Heart left ventricle (tissue), 16 donors: Measurements from ENCODE around the gene OR1L1. TPM values are rescaled to one million over a fixed set of nuclear protein-coding genes. Genes with fewer than 3 reads are reported as not detected.
A peak's percentile ranks its signal among the peaks of the same experiment; 100 is the strongest.

Experiments
- ATAC-seq, 4 donors: fragments of 200-7000 bp; cut with Tn5 transposase; one replicate each; pipeline ENCODE4 v1.9.1; 2020 to 2022; ENCODE audit warnings: moderate library complexity in 4 of 4, mild to moderate bottlenecking in 3 of 4, moderate number of reproducible peaks in 1 of 4
- DNase-seq, 5 donors: peaks; one replicate each; pipeline ENCODE4 v3.0.0-alpha.2; 2020
- H3K27ac ChIP-seq, 12 donors: fragments of 200-600 bp; sonication (generic) in 4 of 12; one replicate each; pipeline versions ENCODE4 v1.5.0 to v1.8.0; 2016 to 2022; ENCODE audit warnings: mild to moderate bottlenecking in 2 of 12
- H3K27me3 ChIP-seq, 9 donors: fragments of 200-600 bp; sonication (generic) in 2 of 9; one replicate each; pipeline versions ENCODE4 v1.5.1 to v1.8.0; 2016 to 2022; ENCODE audit warnings: mild to moderate bottlenecking in 3 of 9
- H3K36me3 ChIP-seq, 9 donors: fragments of 200-600 bp; sonication (generic) in 2 of 9; one replicate each; pipeline versions ENCODE4 v1.5.0 to v1.8.0; 2018 to 2022; ENCODE audit warnings: mild to moderate bottlenecking in 2 of 9
- H3K4me1 ChIP-seq, 12 donors: fragments of 200-600 bp; sonication (generic) in 4 of 12; one replicate each; pipeline versions ENCODE4 v1.5.0 to v1.8.0; 2016 to 2022; ENCODE audit warnings: mild to moderate bottlenecking in 3 of 12
- H3K4me3 ChIP-seq, 12 donors: fragments of 200-600 bp; sonication (generic) in 4 of 12; one replicate each; pipeline versions ENCODE4 v1.5.0 to v1.8.0; 2017 to 2022; ENCODE audit warnings: mild to moderate bottlenecking in 9 of 12, moderate library complexity in 4 of 12
- H3K9me3 ChIP-seq, 12 donors: fragments of 200-600 bp; sonication (generic) in 4 of 12; one replicate each; pipeline versions ENCODE4 v1.5.0 to v1.8.0; 2016 to 2022; ENCODE audit warnings: mild to moderate bottlenecking in 1 of 12
- POLR2A ChIP-seq, 2 donors: fragments of 450-650 bp; IDR thresholded peaks; one replicate each; pipeline ENCODE4 v1.6.1; 2017; ENCODE audit warnings: antibody characterized with exemption in 2 of 2, mild to moderate bottlenecking in 2 of 2, moderate library complexity in 2 of 2
- WGBS, 4 donors: extraction: QIAGEN DNeasy Blood & Tissue Kit in 2 of 4; methylation state at CpG; one replicate each; pipeline versions ENCODE4 v1.1.5 to v1.1.7; 2013 to 2018; 5-methylcytosine and 5-hydroxymethylcytosine counted together
- intact Hi-C, 10 donors: fragments of 100-400 bp; cut with DNase I; formaldehyde crosslinking; loops; one replicate each; pipeline versions ENCODE4 v1.11.1 to v1.14.2; 2022
- polyA plus RNA-seq, 2 donors: library from polyadenylated mRNA; stranded (reverse); fragments of 200-250 nt; gene quantifications; one replicate each; pipeline ENCODE4 v1.2.3, GENCODE V29; 2013
- total RNA-seq, 9 donors: library from RNA; depleted of rRNA in 2 of 9; stranded (reverse); fragments of >200 nt in 2 of 9; fragmentation: NEBNext Ultra II Directional in 3 of 9; extraction: Animal tissue kit (Norgen Biotek cat#: 25700) in 3 of 9; gene quantifications; one replicate each; pipeline versions ENCODE4 v1.1.0 to v1.2.4, GENCODE V29; 2016 to 2023
- TF ChIP-seq, protein P1 (sequence below), 12 donors: fragments of 200-600 bp; sonication (generic) in 4 of 12; IDR thresholded peaks; one replicate each; pipeline versions ENCODE4 v1.5.0 to v1.8.0; 2018 to 2022; ENCODE audit warnings: antibody characterized with exemption in 12 of 12, mild to moderate bottlenecking in 5 of 12
- donor health status: ischemic (EF 13 %, LVEDD 7.1; RV severe dilation, severe dysfunction).
- donor health status: healthy with polysubstance abuse.
- donor health status: DM: no; HTN: yes; CAD: no.
- donor health status: DM: no; HTN: no; CAD: no.
- donor health status: ischemic (EF 25% LVEDD 6.9; RV normal size, moderate dysfunction).
- donor health status: ischemic (EF 25% LVEDD 5.7; RV mildly dilated, moderate dysfunction).
- donor health status: healthy.
- donor health status: DM: yes; HTN: yes; CAD: no.
- donor health status: ischemic (EF 35%, LVEDD 5.7; RV mildly dilated, moderate dysfunction).
- donor health status: nonischemic (EF 11% LVEDD 7.7; RV severe dilation, severe dysfunction).
- donor health status: DM: yes; HTN: yes; CAD: no.
- donor health status: PGD.
- donor health status: ischemic (EF 29% LVEDD 5.4; RV normal size, mild dysfunction).
- donor health status: nonischemic (EF 23%, LVEDD 6.1; RV moderate dilation, normal function).

OR1L1 gene
- total and polyA plus RNA-seq, 11 donors: not detected

DNA sequence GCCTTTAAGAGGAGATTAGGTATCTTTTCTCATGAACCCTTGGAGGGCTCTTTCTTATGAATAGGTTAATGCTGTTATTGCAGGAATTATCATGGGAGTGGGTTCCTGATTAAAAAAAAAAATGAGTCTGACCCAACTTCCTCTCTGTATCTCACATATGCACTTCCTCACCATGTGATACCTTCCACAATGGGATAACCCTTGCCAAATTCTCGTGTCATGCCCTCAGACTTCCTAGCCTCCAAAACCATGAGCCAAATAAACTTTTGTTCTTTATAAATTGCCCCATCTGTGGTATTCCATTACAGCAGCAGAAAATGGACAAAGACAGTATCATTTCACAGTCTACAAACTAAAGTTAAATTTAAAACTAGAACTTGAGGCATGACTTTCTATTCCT is 5.1 kb upstream of the OR1L1 start:
- TF ChIP-seq, protein P1, sequence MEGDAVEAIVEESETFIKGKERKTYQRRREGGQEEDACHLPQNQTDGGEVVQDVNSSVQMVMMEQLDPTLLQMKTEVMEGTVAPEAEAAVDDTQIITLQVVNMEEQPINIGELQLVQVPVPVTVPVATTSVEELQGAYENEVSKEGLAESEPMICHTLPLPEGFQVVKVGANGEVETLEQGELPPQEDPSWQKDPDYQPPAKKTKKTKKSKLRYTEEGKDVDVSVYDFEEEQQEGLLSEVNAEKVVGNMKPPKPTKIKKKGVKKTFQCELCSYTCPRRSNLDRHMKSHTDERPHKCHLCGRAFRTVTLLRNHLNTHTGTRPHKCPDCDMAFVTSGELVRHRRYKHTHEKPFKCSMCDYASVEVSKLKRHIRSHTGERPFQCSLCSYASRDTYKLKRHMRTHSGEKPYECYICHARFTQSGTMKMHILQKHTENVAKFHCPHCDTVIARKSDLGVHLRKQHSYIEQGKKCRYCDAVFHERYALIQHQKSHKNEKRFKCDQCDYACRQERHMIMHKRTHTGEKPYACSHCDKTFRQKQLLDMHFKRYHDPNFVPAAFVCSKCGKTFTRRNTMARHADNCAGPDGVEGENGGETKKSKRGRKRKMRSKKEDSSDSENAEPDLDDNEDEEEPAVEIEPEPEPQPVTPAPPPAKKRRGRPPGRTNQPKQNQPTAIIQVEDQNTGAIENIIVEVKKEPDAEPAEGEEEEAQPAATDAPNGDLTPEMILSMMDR (IDR thresholded peaks at IDR 0.05): no peak
- no peak for TF ChIP-seq POLR2A (IDR thresholded peaks at IDR 0.05)
- Histone ChIP-seq H3K36me3 (no peaks in the 10 kb centered on the region), H3K4me1 (no peaks in the 10 kb centered on the region), H3K4me3 (no peak overlapping the region), H3K9me3 (peaks cover 0 to 5% (median 0%) of the 10 kb centered on the region in 12 donors), H3K27ac (peak overlapping the region in 3 of 12 donors; percentile 2 to 38 (median 24)), H3K27me3 (no peaks in the 10 kb centered on the region)
- 17 to 24% (median 21%) methylated on average over 1 of the region's 1 CpG for WGBS, 4 donors
- peak in 1 of 5 donors; percentile 14 for DNase-seq
- intact Hi-C loops: no loop called here
- peak in 2 of 4 donors; percentile 26 to 92 for ATAC-seq

DNA sequence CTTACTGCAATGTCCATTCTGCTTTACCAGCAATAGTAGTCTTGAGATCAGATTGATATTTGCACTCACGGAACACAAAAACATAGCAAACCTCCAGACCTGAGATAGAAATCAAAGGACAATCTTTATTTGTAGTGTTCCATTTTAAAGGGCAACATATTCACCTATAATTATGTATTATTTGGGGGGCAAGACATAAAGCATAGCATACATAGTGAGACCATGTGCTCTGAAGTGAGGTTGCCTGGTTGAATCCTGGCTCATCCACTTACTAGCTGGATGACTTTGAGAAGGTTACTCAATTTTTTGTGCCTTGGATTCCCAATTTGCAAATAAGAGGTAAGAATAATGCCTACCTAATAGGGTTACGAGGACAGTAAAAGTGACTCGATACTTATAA is 4.0 kb upstream of the OR1L1 start, which contains the start of gene OR1B1:
TSS of gene OR1B1 (minus strand) at position 101 of the 400 bp plus-strand sequence.
- Histone ChIP-seq H3K4me1 (no peaks in the 10 kb centered on the region), H3K27ac (peak within 1 kb of the TSS in 2 of 12 donors; percentile 1 to 23), H3K4me3 (no peak within 1 kb of the TSS), H3K9me3 (peaks cover 0 to 5% (median 0%) of the 10 kb centered on the region in 12 donors), H3K36me3 (no peaks in the 10 kb centered on the region), H3K27me3 (no peaks in the 10 kb centered on the region)
- DNase-seq: no peak
- TF ChIP-seq, protein P1 (IDR thresholded peaks at IDR 0.05): no peak
- no peak for TF ChIP-seq POLR2A (IDR thresholded peaks at IDR 0.05)
- ATAC-seq: no peak
- WGBS, 4 donors: 88 to 93% (median 89%) methylated on average over 3 of the region's 3 CpGs
- intact Hi-C loops: no loop called here

DNA sequence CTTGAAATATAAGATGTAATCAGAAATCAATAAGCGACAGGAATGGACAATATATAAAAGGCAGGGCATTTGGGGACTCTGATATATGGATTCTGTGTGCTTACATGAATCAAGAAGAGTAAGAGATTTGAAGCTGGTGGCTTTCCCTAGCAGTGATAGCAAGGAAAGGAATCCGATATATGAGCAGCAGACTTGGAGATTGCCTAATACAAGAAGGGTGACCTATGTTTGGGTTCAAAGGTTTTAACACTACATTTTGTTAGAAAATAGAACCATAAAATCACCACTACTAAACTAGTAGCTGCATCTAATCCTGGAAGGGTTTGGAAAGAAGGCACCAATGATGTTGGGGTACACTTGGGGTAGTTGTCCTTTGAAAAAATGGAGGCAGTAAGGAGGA is 11.0 kb downstream of the OR1L1 start:
- H3K27me3 ChIP-seq: no peaks in the 10 kb centered on the region
- ATAC-seq (no peak), DNase-seq (no peak)
- peaks cover 0 to 32% (median 11%) of the 10 kb centered on the region in 12 donors for H3K9me3 ChIP-seq
- H3K4me1 ChIP-seq: no peaks in the 10 kb centered on the region
- WGBS, 4 donors: 52 to 87% (median 66%) methylated on average over 2 of the region's 2 CpGs
- H3K4me3 ChIP-seq: no peak overlapping the region
- no peak for TF ChIP-seq POLR2A (IDR thresholded peaks at IDR 0.05)
- TF ChIP-seq, protein P1 (IDR thresholded peaks at IDR 0.05): no peak
- intact Hi-C loops: no loop called here
- H3K36me3 ChIP-seq: no peaks in the 10 kb centered on the region
- no peak overlapping the region for H3K27ac ChIP-seq

DNA sequence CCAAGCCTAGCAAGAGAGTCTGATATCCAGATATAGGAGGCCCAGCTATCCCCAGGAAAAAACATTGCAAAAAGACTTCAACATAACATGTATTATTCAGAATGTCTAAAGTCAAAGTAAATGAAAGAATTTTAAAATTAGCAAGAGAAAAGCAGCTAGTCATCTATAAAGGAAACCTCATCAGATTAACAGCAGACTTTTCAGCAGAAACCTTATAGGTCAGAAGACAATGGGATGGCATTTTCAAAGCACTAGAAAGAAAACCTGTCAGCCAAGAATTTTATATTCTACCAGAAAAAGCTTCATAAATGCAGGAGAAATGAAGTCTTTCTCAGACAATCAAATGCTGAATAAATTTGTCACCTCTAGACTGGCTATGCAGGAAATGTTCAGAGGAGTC is 23.3 kb downstream of the OR1L1 start:
- intact Hi-C loops: no loop called here
- TF ChIP-seq, protein P1 (IDR thresholded peaks at IDR 0.05): no peak
- TF ChIP-seq POLR2A (IDR thresholded peaks at IDR 0.05): no peak
- ATAC-seq (no peak), DNase-seq (no peak)
- H3K36me3 ChIP-seq: no peaks in the 10 kb centered on the region
- no peak overlapping the region for H3K27ac ChIP-seq
- H3K4me1 ChIP-seq: no peaks in the 10 kb centered on the region
- H3K4me3 ChIP-seq: no peak overlapping the region
- H3K27me3 ChIP-seq: no peaks in the 10 kb centered on the region
- peaks cover 0 to 25% (median 9%) of the 10 kb centered on the region in 12 donors for H3K9me3 ChIP-seq
